Loucy (cell line): ENCODE measurements around the gene ZNF410.

Experiments
- H2AFZ ChIP-seq: fragments of 200-600 bp; sonication (generic); 2 replicates; pipeline ENCODE4 v1.6.0; 2016; ENCODE audit warnings: antibody characterized with exemption, mild to moderate bottlenecking, low read length, moderate library complexity
- H3F3A ChIP-seq: fragments of 200-600 bp; 2 replicates; pipeline ENCODE4 v1.6.0; 2016; ENCODE audit warnings: antibody characterized with exemption, low read depth, mild to moderate bottlenecking
- H3K27me3 ChIP-seq: fragments of 200-600 bp; sonication (generic); 2 replicates; pipeline ENCODE4 v1.6.1; 2014; ENCODE audit warnings: low read length, mild to moderate bottlenecking; ENCODE audit not compliant: insufficient read depth, poor library complexity, severe bottlenecking
- H3K36me3 ChIP-seq: fragments of 200-600 bp; sonication (generic); 2 replicates; pipeline ENCODE4 v1.6.1; 2016; ENCODE audit warnings: low read length; ENCODE audit not compliant: insufficient read depth
- H3K4me1 ChIP-seq: fragments of 200-600 bp; sonication (generic); 2 replicates; pipeline ENCODE4 v1.5.1; 2014; ENCODE audit warnings: low read length, mild to moderate bottlenecking; ENCODE audit not compliant: insufficient read depth, poor library complexity, severe bottlenecking
- H3K4me2 ChIP-seq: fragments of 200-600 bp; sonication (generic); 2 replicates; pipeline ENCODE4 v1.6.0; 2014; ENCODE audit warnings: antibody characterized with exemption, low read length, low read depth, mild to moderate bottlenecking; ENCODE audit not compliant: poor library complexity, severe bottlenecking
- H3K4me3 ChIP-seq: fragments of 200-600 bp; sonication (generic); 2 replicates; pipeline ENCODE4 v1.5.1; 2014; ENCODE audit warnings: low read length, mild to moderate bottlenecking, mixed read lengths; ENCODE audit not compliant: poor library complexity, severe bottlenecking
- H3K79me2 ChIP-seq: fragments of 200-600 bp; sonication (generic); 2 replicates; pipeline ENCODE4 v1.6.1; 2014; ENCODE audit warnings: low read length; ENCODE audit not compliant: insufficient read depth
- H3K9ac ChIP-seq: fragments of 200-600 bp; sonication (generic); 2 replicates; pipeline ENCODE4 v1.6.0; 2014; ENCODE audit warnings: mild to moderate bottlenecking, low read depth, low read length, moderate library complexity; ENCODE audit not compliant: poor library complexity, severe bottlenecking
- H3K9me2 ChIP-seq: fragments of 200-600 bp; sonication (generic); replicated peaks from 2 replicates; pipeline ENCODE4 v1.6.1; 2016; ENCODE audit warnings: low read depth, low read length, mixed read lengths
- H3K9me3 ChIP-seq: fragments of 200-600 bp; sonication (generic); 2 replicates; pipeline ENCODE4 v1.6.1; 2014; ENCODE audit warnings: mild to moderate bottlenecking, antibody characterized with exemption, low read length, low read depth; ENCODE audit not compliant: insufficient read depth
- H4K20me1 ChIP-seq: fragments of 200-600 bp; sonication (generic); 2 replicates; pipeline ENCODE4 v1.6.0; 2014; ENCODE audit warnings: antibody characterized with exemption, low read length, mild to moderate bottlenecking; ENCODE audit not compliant: insufficient read depth, poor library complexity, severe bottlenecking
- CTCF ChIP-seq: fragments of 200-600 bp; sonication (generic); conservative IDR thresholded peaks from 2 replicates; pipeline ENCODE4 v1.5.1; 2014; ENCODE audit warnings: mild to moderate bottlenecking, antibody characterized with exemption, low read length
- EZH2phosphoT487 ChIP-seq: fragments of 200-600 bp; IDR thresholded peaks from 2 replicates; pipeline ENCODE4 v1.6.1; 2018; ENCODE audit warnings: antibody characterized with exemption, mild to moderate bottlenecking, moderate library complexity, borderline replicate concordance

The ZNF410 gene

GRCh38 chr14:73873660-73874059 is 13.0 kb upstream of the ZNF410 start:
- Histone ChIP-seq H3K79me2 (no peaks in the 10 kb centered on the region), H3K4me2 (no peak overlapping the region), H4K20me1 (no peaks in the 10 kb centered on the region), H2AFZ (no peak overlapping the region), H3K27me3 (no peaks in the 10 kb centered on the region), H3F3A (no peaks in the 10 kb centered on the region), H3K4me3 (no peak overlapping the region), H3K4me1 (no peaks in the 10 kb centered on the region), H3K9me3 (no peaks in the 10 kb centered on the region), H3K36me3 (no peaks in the 10 kb centered on the region), H3K9me2 (no peaks in the 10 kb centered on the region), H3K9ac (no peak overlapping the region)
- no peak for TF ChIP-seq EZH2phosphoT487
- no peak for TF ChIP-seq CTCF

DNA sequence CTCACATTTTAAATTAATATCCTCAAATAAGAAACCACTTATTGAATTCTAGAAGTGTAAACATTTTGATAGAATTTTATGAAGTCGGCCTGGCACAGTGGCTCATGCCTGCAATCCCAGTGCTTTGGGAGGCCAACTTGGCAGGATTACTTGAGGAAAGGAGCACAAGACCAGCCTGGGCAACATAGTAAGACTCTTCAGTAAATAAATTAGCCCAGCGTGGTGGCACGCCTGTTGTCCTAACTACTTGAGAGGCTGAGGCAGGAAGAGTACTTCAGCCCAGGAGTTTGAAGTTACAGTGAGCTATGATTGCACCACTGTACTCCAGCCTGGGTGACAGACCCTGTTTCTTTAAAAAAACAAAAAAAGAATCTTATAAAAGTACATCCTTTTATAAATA is 8.9 kb upstream of the ZNF410 start:
- Histone ChIP-seq H3K27me3 (no peaks in the 10 kb centered on the region), H3K4me1 (no peaks in the 10 kb centered on the region), H4K20me1 (no peaks in the 10 kb centered on the region), H3K9me3 (no peaks in the 10 kb centered on the region), H3K79me2 (no peaks in the 10 kb centered on the region), H3K4me3 (no peak overlapping the region), H3K36me3 (no peaks in the 10 kb centered on the region), H3K9me2 (no peaks in the 10 kb centered on the region), H3K9ac (no peak overlapping the region), H3K4me2 (no peak overlapping the region), H2AFZ (no peak overlapping the region), H3F3A (no peaks in the 10 kb centered on the region)
- no peak for TF ChIP-seq EZH2phosphoT487
- no peak for TF ChIP-seq CTCF

DNA sequence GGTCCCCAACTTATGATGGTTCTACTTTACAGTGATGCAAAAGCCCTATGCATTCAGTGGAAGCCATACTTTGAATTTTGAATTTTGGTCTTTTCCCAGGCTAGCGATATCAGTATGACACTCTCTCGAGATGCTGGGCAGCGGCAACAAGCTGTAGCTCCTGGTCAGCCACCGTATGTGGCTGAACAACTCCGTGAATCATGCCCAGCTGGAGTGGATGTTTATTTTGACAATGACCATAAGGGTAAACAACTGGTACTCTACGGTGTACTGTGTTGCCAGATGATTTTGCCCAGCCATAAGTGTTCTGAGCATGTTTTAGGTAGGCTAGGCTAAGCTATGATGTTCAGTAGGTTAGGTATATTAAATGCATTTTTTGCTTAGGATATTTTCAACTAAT is 8.2 kb upstream of the ZNF410 start:
- no peaks in the 10 kb centered on the region for H3K9me3 ChIP-seq
- no peaks in the 10 kb centered on the region for H3K9me2 ChIP-seq

More for the DNA sequence above, 8.2 kb upstream of the ZNF410 start:
- Histone ChIP-seq H2AFZ (no peak overlapping the region), H3F3A (no peaks in the 10 kb centered on the region), H3K9ac (no peak overlapping the region), H3K4me2 (no peak overlapping the region), H3K4me1 (no peaks in the 10 kb centered on the region), H3K79me2 (no peaks in the 10 kb centered on the region), H3K36me3 (no peaks in the 10 kb centered on the region), H3K27me3 (no peaks in the 10 kb centered on the region), H4K20me1 (no peaks in the 10 kb centered on the region), H3K4me3 (no peak overlapping the region)
- no peak for TF ChIP-seq EZH2phosphoT487
- no peak for TF ChIP-seq CTCF
